Keratinocyte (primary cell): ENCODE results near the gene FRMD4B.

Experiments used
- CTCF ChIP-seq, 3 experiments: IDR thresholded peaks in 1 of 3; conservative IDR thresholded peaks in 1 of 3; optimal IDR thresholded peaks in 1 of 3; 2 replicates in 2 of 3; 3 replicates in 1 of 3; pipeline versions ENCODE3 to v1.5.1; 2011; ENCODE audit warnings: low read length in 3 of 3, mild to moderate bottlenecking in 3 of 3, moderate library complexity in 2 of 3, control low read depth in 1 of 3, inconsistent platforms in 1 of 3; ENCODE audit not compliant: insufficient read depth in 2 of 3; ENCODE audit errors: extremely low read depth in 1 of 3
- EZH2 ChIP-seq: IDR thresholded peaks from one replicate; pipeline ENCODE4 v1.6.1; 2012; ENCODE audit warnings: inconsistent platforms, mild to moderate bottlenecking, low read length, moderate library complexity

- no peak for TF ChIP-seq CTCF (optimal IDR thresholded peaks at IDR 0.05 in 1 of 3, IDR thresholded peaks at IDR 0.05 in 1 of 3, conservative IDR thresholded peaks at IDR 0.05 in 1 of 3; ENCODE audit: extremely low read depth in 1 of 3, insufficient read depth in 2 of 3, low read length in 3 of 3)
- TF ChIP-seq EZH2 = no peak
These were observed 243.0 kb downstream of the FRMD4B start for GRCh38 chr3:69142797-69143454.
